ENCODE results near the gene WBP1L. TPM values are rescaled to one million over a fixed set of nuclear protein-coding genes. Genes with fewer than 3 reads are reported as not detected.

Gene WBP1L
- polyA plus RNA-seq, 1 donor: 44.3 TPM

DNA sequence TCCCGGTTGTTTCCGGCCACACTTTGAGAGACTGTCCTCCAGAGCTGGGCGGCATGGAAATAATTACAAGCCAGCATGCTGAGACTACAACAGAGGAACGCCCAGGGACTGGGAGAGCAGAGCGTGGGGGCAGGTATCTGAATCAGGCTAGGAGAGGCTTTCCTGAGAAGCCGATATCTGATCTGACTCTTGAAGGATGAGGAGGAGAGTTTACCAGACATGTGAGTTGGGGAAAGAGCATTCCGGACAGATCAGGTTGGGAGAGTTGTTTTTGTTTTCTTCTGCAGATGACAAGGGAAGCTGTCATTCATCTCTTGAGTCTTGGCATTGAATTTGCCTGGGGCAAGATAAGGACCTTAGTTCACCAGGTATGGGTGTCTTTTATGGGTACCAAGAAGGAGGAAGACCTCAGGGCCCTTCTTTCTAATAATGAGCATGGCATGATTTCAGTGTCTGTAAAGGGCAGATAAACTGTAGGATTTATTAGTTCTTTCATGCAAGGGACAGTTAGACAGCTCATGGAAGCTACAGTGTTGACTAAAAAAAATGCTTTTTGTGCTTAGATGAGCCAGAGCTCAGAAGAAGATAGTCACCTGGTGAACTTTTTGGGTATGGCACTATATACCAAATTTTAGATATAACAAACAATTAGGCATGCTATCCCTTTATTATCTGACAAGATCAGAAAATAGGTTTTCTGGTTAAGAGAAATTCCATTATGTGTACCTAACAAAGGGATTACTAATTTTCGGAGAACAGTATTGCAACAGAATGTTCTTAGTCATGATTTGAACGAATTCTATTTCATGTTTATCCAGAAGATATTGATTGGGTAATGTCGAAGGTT, 36.2 kb downstream of the WBP1L start:
- no peak for DNase-seq (ENCODE audit: low read depth)

GRCh38 chr10:102780527-102780808, 36.7 kb downstream of the WBP1L start:
- no peak for DNase-seq (ENCODE audit: low read depth)

DNA sequence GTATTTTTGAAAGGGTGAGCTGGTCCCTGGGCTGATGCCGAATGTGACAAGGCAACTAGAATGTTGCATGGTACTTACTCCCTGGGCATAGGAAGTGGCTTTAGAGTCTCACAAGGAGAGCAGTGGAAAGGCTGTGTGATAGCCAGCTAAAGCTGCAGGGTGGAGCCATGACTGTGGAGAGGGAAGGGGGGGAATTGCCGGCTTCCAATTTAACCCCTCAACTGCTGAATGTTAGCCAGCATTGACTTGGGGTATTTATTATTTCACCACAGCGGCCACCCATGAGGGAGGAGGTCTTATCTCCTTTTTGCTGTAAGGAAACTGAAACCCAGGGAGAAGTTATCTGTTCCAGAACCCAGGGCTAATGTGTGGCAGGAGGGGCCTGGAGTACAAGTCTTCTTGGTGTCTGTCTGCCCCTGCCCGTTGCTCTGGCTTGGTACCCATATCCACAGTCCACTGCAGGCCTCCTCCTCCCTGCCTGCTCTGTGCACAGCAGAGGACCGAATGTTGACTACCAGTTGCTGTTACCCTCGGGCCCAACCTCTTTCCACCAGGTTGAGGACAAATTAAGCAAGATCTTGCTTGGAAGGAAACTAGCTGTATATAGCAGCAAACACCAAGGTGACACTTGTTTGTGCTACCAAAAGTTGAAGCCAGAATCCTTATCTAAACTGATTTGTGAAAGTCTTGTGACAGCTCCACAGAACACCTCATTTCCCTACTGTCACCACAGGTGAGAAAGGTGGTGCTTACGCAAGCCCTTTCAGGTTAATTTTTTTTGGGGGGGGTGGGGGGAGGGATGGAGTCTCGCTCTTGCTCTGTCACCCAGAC, 37.6 kb downstream of the WBP1L start:
- no peak for DNase-seq (ENCODE audit: low read depth)

- DNase-seq (ENCODE audit: low read depth): no peak
Measured at GRCh38 chr10:102781921-102782557, 38.3 kb downstream of the WBP1L start.

DNA sequence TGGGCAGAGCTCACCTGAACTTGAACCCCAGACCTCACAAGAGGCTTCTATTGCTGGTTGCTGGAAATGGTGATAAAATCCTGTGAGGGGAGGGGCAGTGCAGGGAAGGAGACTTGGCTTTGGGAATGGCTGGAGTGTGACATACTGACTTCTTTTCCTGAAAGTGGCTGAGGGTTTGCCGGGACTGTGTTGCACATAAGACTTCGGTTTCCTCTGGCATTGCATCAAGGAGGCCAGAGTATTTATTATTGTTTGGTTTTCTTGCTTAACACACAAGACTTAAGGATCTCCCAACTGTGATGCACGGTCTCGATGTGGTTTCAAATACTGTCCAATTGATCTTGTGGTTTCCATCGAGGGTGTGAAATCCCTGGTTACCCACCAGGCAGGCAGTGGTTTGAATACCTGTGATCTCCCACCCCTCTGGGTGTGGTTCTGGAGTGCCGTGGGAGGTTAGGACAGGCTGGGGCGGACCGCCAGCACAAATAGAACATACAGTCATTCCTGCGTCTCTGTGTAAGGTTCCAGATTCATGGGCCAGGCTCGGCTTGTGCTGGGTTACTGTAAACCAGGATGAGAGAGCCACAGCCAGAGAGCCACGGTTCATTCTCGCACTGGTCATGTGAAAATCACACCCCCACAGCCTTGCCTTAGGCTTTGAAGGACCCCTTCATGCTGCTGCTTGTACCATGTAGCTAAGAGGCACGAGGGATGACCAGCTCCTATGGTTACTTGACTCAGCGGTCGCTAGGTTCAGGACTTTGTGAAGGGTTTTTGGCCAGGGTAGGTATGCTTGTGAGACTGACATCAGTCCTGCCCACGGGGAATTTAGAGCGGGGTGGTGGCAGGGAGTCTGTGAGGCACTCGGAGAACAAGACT, 39.2 kb downstream of the WBP1L start:
- no peak for DNase-seq (ENCODE audit: low read depth)

DNA sequence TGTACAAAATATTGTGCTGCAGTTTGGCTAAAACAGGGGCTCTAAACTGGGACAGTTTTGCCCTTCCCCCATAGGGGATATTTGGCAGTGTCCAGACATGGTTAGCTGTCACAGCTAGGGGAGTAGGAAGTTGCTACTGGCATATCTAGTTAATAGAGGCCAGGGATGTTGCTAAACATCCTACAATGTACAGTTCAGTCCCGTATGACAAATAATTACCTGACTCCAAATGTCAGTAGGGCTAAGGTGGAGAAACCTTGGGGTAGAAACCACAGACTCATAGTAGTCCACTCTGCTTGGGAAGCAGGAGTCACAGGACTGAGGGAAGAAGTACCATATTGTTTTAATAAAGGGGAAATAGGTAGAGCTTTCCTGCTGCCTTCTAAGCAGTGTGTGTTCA, 39.8 kb downstream of the WBP1L start:
- DNase-seq (ENCODE audit: low read depth): no peak

GRCh38 chr10:102785818-102786217, 42.1 kb downstream of the WBP1L start:
- DNase-seq (ENCODE audit: low read depth): no peak

DNA sequence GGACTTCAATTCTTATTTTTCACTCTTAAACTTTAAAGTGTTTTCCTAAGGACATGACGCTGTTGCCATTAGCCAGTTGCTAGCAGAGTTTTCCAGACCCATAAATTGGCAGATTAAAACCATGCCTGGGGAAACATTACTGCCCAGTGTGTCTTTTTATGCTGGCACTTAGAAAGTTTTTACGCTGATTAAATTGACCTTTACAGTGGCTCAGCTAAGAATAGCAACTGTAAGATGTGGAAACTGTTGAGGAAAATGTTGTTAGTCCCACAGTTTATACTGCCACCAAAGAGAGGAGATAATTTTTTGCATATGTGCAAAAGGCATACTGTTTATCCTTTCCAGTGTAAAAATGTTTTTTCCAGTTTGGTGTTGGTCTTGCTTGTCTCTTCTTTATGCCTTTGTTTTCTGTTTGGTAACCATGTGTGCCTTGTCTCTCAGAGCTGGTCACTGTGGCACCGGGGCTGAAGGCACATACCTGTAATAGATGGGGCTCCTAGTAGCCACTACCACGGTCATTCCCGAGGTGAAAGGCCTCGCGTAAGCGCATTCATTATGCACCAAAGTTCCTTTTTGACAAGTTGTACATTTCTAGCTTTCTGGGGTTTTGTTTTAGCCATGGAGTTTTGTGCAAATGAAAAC, 48.1 kb downstream of the WBP1L start:
- no peak for DNase-seq (ENCODE audit: low read depth)

- no peak for DNase-seq (ENCODE audit: low read depth)
Measured at GRCh38 chr10:102795453-102796406, 52.0 kb downstream of the WBP1L start.

DNA sequence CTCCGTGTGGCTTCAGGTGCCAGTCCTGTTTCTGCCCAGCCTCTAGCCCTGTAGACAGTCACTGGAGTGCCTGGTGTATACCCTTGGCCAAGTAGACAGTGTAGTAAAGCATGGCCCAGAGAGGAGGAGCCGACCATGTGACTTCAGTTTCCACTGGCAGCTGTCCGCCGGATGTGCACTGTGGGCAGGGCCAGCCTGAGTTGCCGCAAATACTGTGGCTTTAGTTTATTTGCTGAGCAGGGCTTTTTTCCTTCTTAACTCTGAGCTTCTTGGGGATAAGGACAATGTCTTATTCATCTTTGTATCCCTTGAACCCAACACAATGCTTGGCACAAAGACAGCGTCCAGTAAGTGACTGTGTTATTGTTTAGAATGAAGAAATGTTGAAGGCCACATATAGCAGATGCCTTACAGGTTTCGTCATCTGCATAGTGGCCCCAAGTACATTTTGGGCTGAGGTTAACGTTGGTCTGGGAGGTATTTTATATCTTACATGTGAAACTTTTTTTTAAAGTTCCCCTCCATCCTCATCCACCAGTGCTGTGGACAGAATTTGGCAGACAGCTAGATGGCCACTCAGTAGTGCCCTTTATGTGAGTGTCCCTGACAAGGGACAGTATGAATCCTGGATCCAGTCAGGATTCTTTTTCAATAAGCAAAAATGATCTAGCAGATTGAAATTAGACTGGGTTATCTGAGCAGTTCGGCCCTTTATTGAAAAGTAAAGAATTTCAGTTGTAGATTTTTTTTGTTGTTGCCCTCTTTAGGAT, 52.8 kb downstream of the WBP1L start:
- peak; percentile 65 for DNase-seq (ENCODE audit: low read depth)

DNA sequence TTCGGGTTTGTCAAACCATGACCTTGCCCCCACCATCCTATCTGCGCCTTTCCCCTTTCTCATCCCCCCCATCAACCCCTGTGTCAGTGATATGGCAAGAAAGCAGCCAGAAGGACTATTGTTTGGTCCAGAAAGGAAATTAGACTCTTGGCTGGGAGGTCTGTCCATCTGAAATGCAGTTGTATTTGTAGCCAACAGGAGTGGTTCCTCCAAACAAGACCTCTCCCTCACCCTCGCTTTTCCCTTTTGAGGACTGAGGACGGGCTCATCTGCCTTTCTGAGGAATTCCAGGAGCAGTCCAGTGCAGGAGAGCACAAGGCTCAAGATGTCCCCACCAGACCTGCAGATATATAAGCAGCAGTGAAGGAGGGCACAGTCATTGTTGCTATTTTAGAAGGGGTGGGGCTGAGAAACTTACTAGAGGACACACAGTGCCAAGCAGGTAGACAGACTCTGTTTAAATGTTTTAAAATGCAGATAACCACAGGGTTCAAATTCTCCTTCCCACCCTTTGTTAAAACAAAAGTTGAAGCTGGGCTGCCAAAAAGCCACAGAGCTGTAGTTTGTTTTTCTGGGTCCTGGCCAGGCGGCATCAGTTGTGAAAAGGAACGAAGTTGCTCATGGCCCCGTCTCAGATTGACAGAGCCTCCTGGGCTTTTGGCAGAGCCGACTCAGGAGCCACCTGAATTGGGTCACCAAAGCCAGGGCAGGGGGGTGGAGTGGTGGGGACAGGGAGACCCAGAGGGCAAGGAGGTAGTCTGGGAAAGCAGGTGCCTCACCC, 56.1 kb downstream of the WBP1L start:
- DNase-seq (ENCODE audit: low read depth): no peak

- DNase-seq (ENCODE audit: low read depth): no peak
Measured at GRCh38 chr10:102800611-102801335, 57.0 kb downstream of the WBP1L start.

GRCh38 chr10:102801496-102801895, 57.7 kb downstream of the WBP1L start:
- DNase-seq (ENCODE audit: low read depth): no peak

- DNase-seq (ENCODE audit: low read depth): no peak
Measured at GRCh38 chr10:102801978-102802377, 58.2 kb downstream of the WBP1L start.

- no peak for DNase-seq (ENCODE audit: low read depth)
Measured at GRCh38 chr10:102802920-102803534, 59.3 kb downstream of the WBP1L start.

GRCh38 chr10:102804382-102805055, 60.8 kb downstream of the WBP1L start:
- DNase-seq (ENCODE audit: low read depth): no peak

DNA sequence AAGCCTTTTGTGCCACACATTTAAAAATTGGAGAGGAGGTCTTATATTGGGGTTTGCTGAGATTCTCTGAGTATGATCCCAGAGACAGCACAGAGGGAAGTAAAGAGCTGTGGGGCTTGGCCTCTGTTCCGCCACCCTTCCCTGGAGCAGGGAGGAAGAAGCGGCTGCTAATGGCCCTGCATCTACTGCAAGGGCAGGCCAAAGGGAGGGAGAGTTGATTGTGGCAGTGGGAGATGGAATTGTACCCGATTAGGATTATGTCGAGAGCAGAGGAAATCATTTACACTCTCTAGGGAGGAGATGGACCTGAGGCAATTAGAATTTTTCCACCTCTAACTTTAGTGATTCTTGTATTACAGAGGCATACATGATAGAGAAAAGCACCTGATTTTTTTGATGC, 64.6 kb downstream of the WBP1L start:
- no peak for DNase-seq (ENCODE audit: low read depth)
